GM18858 (cell line): Measurements from ENCODE around the gene SYT7.
"Not testable (repeated sequence)": the region's sequence is repeated elsewhere in the genome, so short reads cannot be mapped to it uniquely, and the experiment has no call there.

Experiments
- ATAC-seq: cut with Tn5 transposase; IDR thresholded peaks from one replicate; pipeline ENCODE4 v1.9.1; 2021; ENCODE audit not compliant: unreplicated experiment

Gene SYT7

GRCh38 chr11:61481806-61482205, 99.1 kb downstream of the SYT7 start:
- ATAC-seq, result no peak

DNA sequence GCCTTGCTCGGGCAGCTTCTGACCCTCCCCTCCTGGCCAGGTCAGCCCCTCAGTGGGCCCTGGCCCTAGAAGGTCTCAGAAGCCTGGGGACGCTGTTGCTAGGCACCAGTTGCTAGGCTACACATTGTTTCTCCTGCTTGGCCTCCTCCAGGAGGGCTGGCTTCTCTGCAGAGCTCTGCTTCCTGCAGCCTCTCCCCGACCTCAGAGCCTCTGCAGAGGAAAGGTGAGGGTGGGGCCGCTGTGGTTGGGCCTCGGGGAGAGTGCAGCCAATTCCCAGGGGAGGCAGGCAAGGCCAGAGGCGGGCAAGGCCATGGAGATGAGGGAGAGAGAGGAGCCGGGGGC, 99.9 kb downstream of the SYT7 start:
- no peak for ATAC-seq

GRCh38 chr11:61480261-61480993, 100.4 kb downstream of the SYT7 start:
- no peak for ATAC-seq

- ATAC-seq, result not testable (repeated sequence)
These were observed 101.4 kb downstream of the SYT7 start for GRCh38 chr11:61479360-61480058.

DNA sequence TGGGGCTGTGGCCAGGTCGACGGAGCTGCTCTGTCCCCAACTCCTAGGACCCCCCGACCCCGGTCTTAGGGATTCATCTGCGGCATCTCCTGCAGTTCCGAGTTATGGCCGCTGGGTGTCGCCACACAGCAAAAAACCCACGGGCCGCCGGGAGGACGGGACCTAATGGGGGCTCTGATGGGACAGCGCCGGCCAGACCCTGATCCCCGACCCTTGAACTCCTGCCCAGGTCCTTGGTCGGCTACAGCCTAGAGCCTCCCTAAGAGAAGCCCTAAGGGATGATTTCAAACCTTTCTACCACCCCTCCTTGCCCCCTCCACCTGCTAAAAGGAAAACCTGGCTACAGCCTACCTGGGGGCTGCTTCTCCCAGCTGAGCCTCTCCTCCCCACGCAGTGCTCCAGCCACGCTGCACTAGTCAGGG, 103.1 kb downstream of the SYT7 start:
- no peak for ATAC-seq

GRCh38 chr11:61477126-61477525, 103.8 kb downstream of the SYT7 start:
- ATAC-seq, result no peak

DNA sequence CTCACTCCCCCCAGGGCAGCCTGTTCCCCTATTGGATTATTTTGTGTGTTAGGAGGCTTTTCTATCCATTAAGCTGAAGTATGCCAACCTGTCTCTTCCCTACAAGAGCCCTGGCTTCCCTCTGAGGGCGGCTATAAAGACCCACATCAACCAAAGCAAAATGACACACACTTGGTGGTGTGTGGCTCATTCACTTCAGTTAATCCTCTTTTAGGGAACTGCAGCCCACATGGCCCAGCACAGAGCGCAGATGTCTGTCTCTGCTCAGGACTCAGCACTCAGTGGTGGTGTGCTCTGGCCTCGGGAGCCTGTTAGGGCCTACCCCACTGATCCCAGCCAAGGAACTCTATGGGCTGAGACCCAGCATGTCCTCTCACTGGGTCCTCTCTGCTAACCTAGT, 104.5 kb downstream of the SYT7 start:
- no peak for ATAC-seq

DNA sequence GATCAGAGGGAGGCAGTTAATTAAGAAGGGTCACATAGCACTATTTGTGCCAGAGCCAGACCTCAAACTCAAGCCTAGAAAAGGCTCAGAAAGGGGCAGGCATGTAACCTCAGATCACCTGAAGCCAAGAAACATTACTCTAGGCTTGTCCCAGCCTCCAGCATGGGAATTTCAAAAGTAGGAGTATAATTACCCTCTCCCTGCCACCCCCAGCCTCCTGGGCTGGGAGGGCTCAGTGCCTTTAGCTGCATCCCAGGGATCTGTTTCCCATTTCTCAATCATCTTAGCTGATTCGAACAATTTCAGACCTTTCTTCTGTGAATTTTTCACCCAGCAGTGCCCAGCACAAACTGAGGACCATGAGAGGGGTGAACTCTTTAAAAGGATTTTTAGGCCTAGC, 105.4 kb downstream of the SYT7 start:
- ATAC-seq, result no peak

DNA sequence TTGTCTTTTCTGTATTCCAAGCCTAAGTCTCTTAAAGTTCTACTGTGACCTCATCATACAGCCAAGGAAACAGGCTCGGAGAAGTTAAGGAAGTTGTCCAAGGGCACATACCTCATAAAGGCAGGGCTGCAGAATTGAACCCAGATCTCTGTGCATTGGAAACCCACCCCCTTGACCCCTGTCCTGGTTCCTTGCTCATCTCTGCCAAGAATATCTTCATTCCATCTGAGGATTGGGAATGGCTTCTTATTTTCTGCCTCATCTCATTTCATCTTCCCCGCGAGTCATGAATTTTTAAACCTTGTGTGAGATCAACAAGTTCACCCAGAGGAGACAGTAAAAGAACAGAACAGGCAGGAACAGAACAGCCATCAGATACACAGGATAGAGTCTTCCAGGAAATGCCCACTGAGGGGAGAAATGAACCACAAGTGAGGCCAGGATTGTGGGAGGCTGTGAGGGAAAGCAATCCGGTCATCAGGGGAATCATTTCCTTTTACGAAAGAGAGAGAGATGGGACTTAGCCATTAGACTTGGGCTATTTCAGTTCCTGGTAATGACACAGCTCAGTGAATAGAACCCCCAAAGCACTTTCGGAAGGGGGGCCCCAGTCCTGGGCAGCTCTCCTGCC, 106.7 kb downstream of the SYT7 start:
- no peak for ATAC-seq

- no peak for ATAC-seq
These were observed 107.4 kb downstream of the SYT7 start for GRCh38 chr11:61473370-61474012.

GRCh38 chr11:61472868-61473267, 108.0 kb downstream of the SYT7 start:
- no peak for ATAC-seq

DNA sequence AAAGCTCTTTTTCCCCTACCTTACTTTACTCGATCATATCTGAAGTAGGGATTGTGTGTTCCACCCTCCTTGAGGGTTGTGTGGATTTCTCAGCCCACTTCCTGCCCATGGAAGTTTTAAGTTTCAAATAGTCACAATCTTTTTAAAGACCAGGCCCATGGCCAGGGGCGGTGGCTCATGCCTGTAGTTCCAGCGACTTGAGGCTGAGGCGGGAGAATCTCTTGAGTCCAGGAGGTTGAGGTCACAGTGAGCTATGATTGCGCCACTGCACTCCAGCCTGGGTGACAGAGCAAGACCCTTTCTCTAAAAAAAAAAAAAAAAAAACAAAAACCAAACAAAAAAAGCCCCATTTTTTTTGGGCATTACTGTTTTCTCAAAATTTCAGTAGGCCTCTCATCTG, 108.6 kb downstream of the SYT7 start:
- ATAC-seq, result no peak

- ATAC-seq, result no peak
These were observed 112.9 kb downstream of the SYT7 start for GRCh38 chr11:61468002-61468401.

- not testable (repeated sequence) for ATAC-seq
These were observed 113.3 kb downstream of the SYT7 start for GRCh38 chr11:61467602-61468001.
